Islet precursor cell (in vitro differentiated cells): ENCODE data around the gene VANGL2.

ENCODE experiments used
- DNase-seq: peaks from one replicate; pipeline ENCODE4 v3.0.0-alpha.2; 2018

Gene VANGL2

GRCh38 chr1:160406131-160406968, 6.0 kb downstream of the VANGL2 start:
- DNase-seq = peak; percentile 73

GRCh38 chr1:160407839-160408801, 7.8 kb downstream of the VANGL2 start:
- peak; percentile 94 for DNase-seq

GRCh38 chr1:160408864-160409263, 8.5 kb downstream of the VANGL2 start:
- peak; percentile 20 for DNase-seq

GRCh38 chr1:160409486-160409885, 9.1 kb downstream of the VANGL2 start:
- peak; percentile 50 for DNase-seq

GRCh38 chr1:160410406-160411005, 10.1 kb downstream of the VANGL2 start:
- DNase-seq = peak; percentile 61

GRCh38 chr1:160411271-160412027, 11.1 kb downstream of the VANGL2 start:
- DNase-seq = peak; percentile 39

- DNase-seq = peak; percentile 6
Observed at GRCh38 chr1:160412028-160412362, 11.6 kb downstream of the VANGL2 start.

- peak; percentile 43 for DNase-seq
Observed at GRCh38 chr1:160413716-160414115, 13.4 kb downstream of the VANGL2 start.

- peak; percentile 18 for DNase-seq
Observed at GRCh38 chr1:160414881-160415280, 14.5 kb downstream of the VANGL2 start.

GRCh38 chr1:160415696-160416290, 15.4 kb downstream of the VANGL2 start:
- peak; percentile 49 for DNase-seq

GRCh38 chr1:160416369-160416768, 16.0 kb downstream of the VANGL2 start:
- DNase-seq = peak; percentile 74

GRCh38 chr1:160418483-160418882, 18.1 kb downstream of the VANGL2 start:
- DNase-seq = peak; percentile 18

GRCh38 chr1:160419150-160419837, 18.9 kb downstream of the VANGL2 start:
- DNase-seq = peak; percentile 46

- peak; percentile 26 for DNase-seq
Observed at GRCh38 chr1:160419838-160420169, 19.4 kb downstream of the VANGL2 start.

- DNase-seq = peak; percentile 46
Observed at GRCh38 chr1:160420881-160421842, 20.8 kb downstream of the VANGL2 start.

- DNase-seq = peak; percentile 28
Observed at GRCh38 chr1:160421881-160422280, 21.5 kb downstream of the VANGL2 start.

- DNase-seq = no peak
Observed at GRCh38 chr1:160423966-160424365, 23.6 kb downstream of the VANGL2 start.

GRCh38 chr1:160425847-160426246, 25.5 kb downstream of the VANGL2 start:
- DNase-seq = peak; percentile 22

- no peak for DNase-seq
Observed at GRCh38 chr1:160427625-160428024, 27.3 kb downstream of the VANGL2 start.

GRCh38 chr1:160428053-160428452, 27.7 kb downstream of the VANGL2 start:
- DNase-seq = no peak
